Thyroid gland (tissue), 4 donors: Measurements from ENCODE around the gene PRKACA.

Source experiments
- CTCF ChIP-seq, 6 experiments: fragments of 200-600 bp in 3 of 6; fragments of 450-650 bp in 3 of 6; sonication (generic) in 3 of 6; IDR thresholded peaks; one replicate each; pipeline ENCODE4 v1.5.1; 2016 to 2019; ENCODE audit warnings: antibody characterized with exemption in 6 of 6, mild to moderate bottlenecking in 2 of 6, inconsistent platforms in 1 of 6, moderate library complexity in 1 of 6
- POLR2A ChIP-seq, 2 donors: fragments of 450-650 bp; IDR thresholded peaks; one replicate each; pipeline ENCODE4 v1.6.1; 2017; ENCODE audit warnings: antibody characterized with exemption in 2 of 2, mild to moderate bottlenecking in 2 of 2, moderate library complexity in 1 of 2

- TF ChIP-seq CTCF (IDR thresholded peaks at IDR 0.05) = no peak
- TF ChIP-seq POLR2A (IDR thresholded peaks at IDR 0.05) = no peak
Measured at GRCh38 chr19:14063105-14063504, 54.5 kb downstream of the PRKACA start.
